Activated naive CD4-positive, alpha-beta T cell (primary cell): Measurements from ENCODE around the gene SCMH1.
"Not testable (repeated sequence)": the region's sequence is repeated elsewhere in the genome, so short reads cannot be mapped to it uniquely, and the experiment has no call there.

Experiments
- DNase-seq, 4 experiments: peaks; one replicate each; lab custom pipeline; 2025; lab: John Stamatoyannopoulos, UW

The SCMH1 gene

GRCh38 chr1:41211608-41212007, 30.5 kb downstream of the SCMH1 start:
- not testable (repeated sequence) for DNase-seq

GRCh38 chr1:41207053-41207452, 35.1 kb downstream of the SCMH1 start:
- DNase-seq, result not testable (repeated sequence)

GRCh38 chr1:41200728-41201127, 41.4 kb downstream of the SCMH1 start:
- DNase-seq, result no peak

GRCh38 chr1:41199375-41199774, 42.7 kb downstream of the SCMH1 start:
- DNase-seq, result no peak

- DNase-seq, result no peak
Observed at GRCh38 chr1:41192456-41193178, 49.5 kb downstream of the SCMH1 start.

- DNase-seq, result no peak
Observed at GRCh38 chr1:41184446-41184845, 57.7 kb downstream of the SCMH1 start.

GRCh38 chr1:41178230-41178629, 63.9 kb downstream of the SCMH1 start:
- not testable (repeated sequence) for DNase-seq

- no peak for DNase-seq
Observed at GRCh38 chr1:41175546-41175945, 66.6 kb downstream of the SCMH1 start.

GRCh38 chr1:41174170-41174569, 67.9 kb downstream of the SCMH1 start:
- no peak for DNase-seq

GRCh38 chr1:41173651-41174050, 68.5 kb downstream of the SCMH1 start:
- DNase-seq, result no peak

- DNase-seq, result no peak
Observed at GRCh38 chr1:41171266-41171874, 70.7 kb downstream of the SCMH1 start.

- DNase-seq, result no peak
Observed at GRCh38 chr1:41169799-41170180, 72.3 kb downstream of the SCMH1 start.

- no peak for DNase-seq
Observed at GRCh38 chr1:41169066-41169798, 72.9 kb downstream of the SCMH1 start.

- no peak for DNase-seq
Observed at GRCh38 chr1:41167667-41168066, 74.4 kb downstream of the SCMH1 start.

GRCh38 chr1:41164727-41165126, 77.4 kb downstream of the SCMH1 start:
- no peak for DNase-seq

GRCh38 chr1:41162441-41162840, 79.7 kb downstream of the SCMH1 start:
- no peak for DNase-seq

GRCh38 chr1:41161846-41162245, 80.3 kb downstream of the SCMH1 start:
- DNase-seq, result no peak

- DNase-seq, result no peak
Observed at GRCh38 chr1:41160498-41161110, 81.5 kb downstream of the SCMH1 start.

GRCh38 chr1:41158966-41159365, 83.1 kb downstream of the SCMH1 start:
- no peak for DNase-seq

GRCh38 chr1:41158147-41158875, 83.8 kb downstream of the SCMH1 start:
- DNase-seq, result no peak

- no peak for DNase-seq
Observed at GRCh38 chr1:41155105-41155504, 87.0 kb downstream of the SCMH1 start.

- no peak for DNase-seq
Observed at GRCh38 chr1:41153750-41154274, 88.3 kb downstream of the SCMH1 start.
